HepG2 (cell line): Measurements from ENCODE around the gene FXYD5. TPM values are rescaled to one million over a fixed set of nuclear protein-coding genes. Genes with fewer than 3 reads are reported as not detected.

ENCODE experiments used
- ATAC-seq: fragments of 200-7000 bp; cut with Tn5 transposase; 3 replicates; pipeline ENCODE4 v1.9.1; 2020; ENCODE audit warnings: mild to moderate bottlenecking, moderate library complexity
- BruUV-seq: library from RNA; stranded (reverse); fragments of 400-500 nt; replicated peaks from 2 replicates; lab custom pipeline; 2021; lab: Mats Ljungman, UMichigan
- CTCF ChIA-PET: fragments of 300-600 bp; formaldehyde crosslinking; extraction: SDS; loops from one replicate; lab custom pipeline; 2021; ENCODE audit warnings: low total read pairs, inconsistent platforms, low intra/inter-chr PET ratio; lab: Yijun Ruan, JAX
- POLR2A ChIA-PET: fragments of 350-600 bp; sonication (Branson Sonifier 250); formaldehyde crosslinking; loops from one replicate; lab custom pipeline; 2020; ENCODE audit warnings: antibody characterized with exemption, inconsistent platforms; lab: Yijun Ruan, JAX
- DNase-seq: peaks from one replicate; pipeline ENCODE4 v3.0.0-alpha.2; 2015; ENCODE audit warnings: low spot score
- FAIRE-seq: peaks from 3 replicates; lab custom pipeline; 2011; peaks lifted over from hg19 to GRCh38; lab: Jason Lieb, UNC
- H2AFZ ChIP-seq: one replicate; pipeline ENCODE4 v1.6.1; 2011; ENCODE audit warnings: low read length, inconsistent platforms
- H3K27ac ChIP-seq: fragments of 300-600 bp; 3 replicates; pipeline ENCODE4 v1.8.0; 2011; ENCODE audit warnings: mixed run types, mild to moderate bottlenecking, mixed read lengths, low read length, inconsistent platforms; ENCODE audit not compliant: insufficient read depth; ENCODE audit errors: extremely low read length
- H3K27me3 ChIP-seq, 2 experiments: fragments of 200-600 bp in 1 of 2; 2 replicates in 1 of 2; 3 replicates in 1 of 2; pipeline versions ENCODE4 v1.6.0 to v1.8.0; 2011; ENCODE audit warnings: low read length in 2 of 2, mild to moderate bottlenecking in 2 of 2, moderate library complexity in 2 of 2, inconsistent platforms in 1 of 2; ENCODE audit not compliant: insufficient read depth in 2 of 2, control insufficient read depth in 1 of 2
- H3K36me3 ChIP-seq, 2 experiments: fragments of 200-600 bp in 1 of 2; replicated peaks in 1 of 2; 2 replicates in 1 of 2; 3 replicates in 1 of 2; pipeline versions ENCODE4 v1.5.1 to v1.8.0; 2011; ENCODE audit warnings: low read length in 2 of 2, inconsistent platforms in 1 of 2; ENCODE audit not compliant: insufficient read depth in 2 of 2, control insufficient read depth in 1 of 2
- H3K4me1 ChIP-seq: 2 replicates; pipeline ENCODE4 v1.5.1; 2012; ENCODE audit warnings: low read length, inconsistent platforms; ENCODE audit not compliant: insufficient read depth
- H3K4me2 ChIP-seq: 2 replicates; pipeline ENCODE4 v1.6.0; 2011; ENCODE audit warnings: low read depth, low read length, inconsistent platforms
- H3K4me3 ChIP-seq, 3 experiments: fragments of 200-600 bp in 1 of 3; sonication (generic), shearing (Covaris generic) in 1 of 3; replicated peaks in 1 of 3; 2 replicates each; pipeline ENCODE4 v1.5.1; 2011 to 2016; ENCODE audit warnings: low read length in 3 of 3, inconsistent platforms in 2 of 3, low read depth in 2 of 3, mild to moderate bottlenecking in 2 of 3, control low read depth in 1 of 3, mixed read lengths in 1 of 3; ENCODE audit not compliant: insufficient read depth in 1 of 3
- H3K79me2 ChIP-seq: one replicate; pipeline ENCODE4 v1.6.1; 2011; ENCODE audit warnings: low read length, inconsistent platforms; ENCODE audit not compliant: insufficient read depth
- H3K9ac ChIP-seq: 2 replicates; pipeline ENCODE4 v1.6.0; 2011; ENCODE audit warnings: mild to moderate bottlenecking, low read depth, low read length, inconsistent platforms; ENCODE audit not compliant: insufficient read depth
- H3K9me3 ChIP-seq: 2 replicates; pipeline ENCODE4 v1.5.1; 2012; ENCODE audit warnings: mild to moderate bottlenecking, low read length
- H4K20me1 ChIP-seq: 2 replicates; pipeline ENCODE4 v1.6.0; 2011; ENCODE audit warnings: inconsistent platforms, mild to moderate bottlenecking, low read length, moderate library complexity; ENCODE audit not compliant: insufficient read depth
- HMGA1 ChIP-seq: sonication (generic); formaldehyde crosslinking; conservative IDR thresholded peaks from 2 replicates; pipeline ENCODE4 v1.4.0; 2020; ENCODE audit warnings: missing genetic modification reagents
- HOXA9 ChIP-seq: sonication (generic); formaldehyde crosslinking; IDR thresholded peaks from 2 replicates; pipeline ENCODE4 v1.8.1; 2022; ENCODE audit warnings: missing genetic modification reagents, mild to moderate bottlenecking, moderate library complexity, borderline replicate concordance
- JUND ChIP-seq: sonication (generic); formaldehyde crosslinking; IDR thresholded peaks from 2 replicates; pipeline ENCODE4 v1.8.0; 2022; ENCODE audit warnings: mild to moderate bottlenecking, missing genetic modification reagents
- RCOR2 ChIP-seq: IDR thresholded peaks from 2 replicates; pipeline ENCODE4 v1.6.1; 2016; ENCODE audit warnings: missing biosample characterization, missing genetic modification reagents
- RXRB ChIP-seq: IDR thresholded peaks from 2 replicates; pipeline ENCODE4 v1.6.1; 2016; ENCODE audit warnings: borderline replicate concordance, missing genetic modification reagents, missing compliant biosample characterization
- SALL1 ChIP-seq: sonication (generic); formaldehyde crosslinking; IDR thresholded peaks from 2 replicates; pipeline ENCODE4 v1.8.0; 2022; ENCODE audit warnings: mild to moderate bottlenecking, missing genetic modification reagents
- ZNF747 ChIP-seq: sonication (generic); formaldehyde crosslinking; IDR thresholded peaks from 2 replicates; pipeline ENCODE4 v1.8.1; 2023; ENCODE audit warnings: missing genetic modification reagents, mild to moderate bottlenecking, borderline replicate concordance
- ZNF75D ChIP-seq: sonication (generic); formaldehyde crosslinking; IDR thresholded peaks from 2 replicates; pipeline ENCODE4 v1.8.1; 2023; ENCODE audit warnings: missing genetic modification reagents, mild to moderate bottlenecking, borderline replicate concordance
- ZNF891 ChIP-seq: sonication (generic); formaldehyde crosslinking; IDR thresholded peaks from 2 replicates; pipeline ENCODE4 v1.5.0; 2020; ENCODE audit warnings: mild to moderate bottlenecking, missing genetic modification reagents
- WGBS: methylation state at CpG from one replicate; pipeline ENCODE4 v1.1.6; 2017; ENCODE audit warnings: low lambda C conversion rate; 5-methylcytosine and 5-hydroxymethylcytosine counted together
- in situ Hi-C: cut with HindIII; loops from 2 replicates; pipeline ENCODE4 v1.10.0; 2017; ENCODE audit warnings: low pct_unique_long_range_greater_than_20kb; ENCODE audit not compliant: extremely low pct_ligation_motif_present
- intact Hi-C: fragments of 100-400 bp; cut with micrococcal nuclease; formaldehyde crosslinking; loops from one replicate; pipeline ENCODE4 v1.10.0; 2022; ENCODE audit not compliant: unreplicated experiment
- polyA plus RNA-seq, 8 experiments: library from polyadenylated mRNA; depleted of rRNA in 3 of 8; stranded (reverse) in 7 of 8; unstranded in 1 of 8; fragments of >200 nt; fragmentation: Illumina TruSeq in 4 of 8; extraction: Trizol in 4 of 8; gene quantifications; 2 replicates each; pipeline versions ENCODE4 v1.2.1 to v1.2.3, GENCODE V29; 2011 to 2016; ENCODE audit warnings: low read depth in 4 of 8, missing spikeins in 1 of 8, mixed read lengths in 1 of 8; ENCODE audit not compliant: insufficient read depth in 1 of 8
- total RNA-seq, 5 experiments: library from RNA; depleted of rRNA; stranded (reverse); fragments of >200 nt; fragmentation: Illumina TruSeq; extraction: Trizol; gene quantifications; 2 replicates each; pipeline ENCODE4 v1.2.3, GENCODE V29; 2016; ENCODE audit warnings: low read depth in 1 of 5
- TF ChIP-seq, protein P1 (sequence below): sonication (generic); formaldehyde crosslinking; IDR thresholded peaks from 2 replicates; pipeline ENCODE4 v1.8.0; 2022; ENCODE audit warnings: low read depth, missing genetic modification reagents
- TF ChIP-seq, protein P2 (sequence below): sonication (generic); formaldehyde crosslinking; IDR thresholded peaks from 2 replicates; pipeline ENCODE4 v1.8.0; 2022; ENCODE audit warnings: missing genetic modification reagents, mild to moderate bottlenecking, moderate library complexity, borderline replicate concordance

Gene FXYD5
- total and polyA plus RNA-seq, 2 of the 13 experiments (the other 11 are each of a cell fraction or from before 2014, with no cell fraction given) = 0.65 TPM; not detected in 1

DNA sequence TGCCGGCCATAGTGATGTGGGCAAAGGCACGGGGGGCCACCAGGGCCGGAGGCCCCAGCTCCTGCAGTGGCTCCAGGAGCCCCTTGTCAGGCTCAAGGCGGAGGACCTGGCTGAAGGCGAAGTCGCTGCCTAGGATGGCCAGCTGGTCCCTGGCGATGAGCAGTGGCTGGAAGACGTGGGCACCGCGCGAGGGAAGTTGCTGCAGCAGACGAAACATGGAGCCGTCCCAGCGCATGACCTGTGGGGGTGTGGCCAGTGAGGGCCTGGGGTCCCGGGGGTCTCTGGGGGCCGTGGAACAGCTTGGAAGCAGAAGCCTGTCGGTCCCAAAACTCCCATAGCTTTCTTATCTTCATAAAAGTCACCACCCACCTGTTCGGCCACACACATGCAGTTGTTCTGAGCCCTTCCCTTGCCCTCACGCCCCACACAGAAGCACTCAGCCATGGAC is 29.2 kb upstream of the FXYD5 start:
- Histone ChIP-seq H4K20me1 (no peaks in the 10 kb centered on the region), H3K27ac (no peak overlapping the region), H3K4me1 (peaks cover 88% of the 10 kb centered on the region), H3K9me3 (no peaks in the 10 kb centered on the region), H3K36me3 (no peaks in the 10 kb centered on the region), H3K9ac (no peak overlapping the region), H3K27me3 (no peaks in the 10 kb centered on the region), H3K79me2 (no peaks in the 10 kb centered on the region), H3K4me2 (no peak overlapping the region), H2AFZ (no peak overlapping the region), H3K4me3 (no peak overlapping the region)
- no peak for DNase-seq
- ChIA-PET CTCF (no interaction called here), POLR2A (no interaction called here)
- intact Hi-C loops (no loop called here), in situ Hi-C loops (no loop called here)
- TF ChIP-seq ZNF75D (CRISPR knock-in tag) = no peak
- TF ChIP-seq, protein P1, sequence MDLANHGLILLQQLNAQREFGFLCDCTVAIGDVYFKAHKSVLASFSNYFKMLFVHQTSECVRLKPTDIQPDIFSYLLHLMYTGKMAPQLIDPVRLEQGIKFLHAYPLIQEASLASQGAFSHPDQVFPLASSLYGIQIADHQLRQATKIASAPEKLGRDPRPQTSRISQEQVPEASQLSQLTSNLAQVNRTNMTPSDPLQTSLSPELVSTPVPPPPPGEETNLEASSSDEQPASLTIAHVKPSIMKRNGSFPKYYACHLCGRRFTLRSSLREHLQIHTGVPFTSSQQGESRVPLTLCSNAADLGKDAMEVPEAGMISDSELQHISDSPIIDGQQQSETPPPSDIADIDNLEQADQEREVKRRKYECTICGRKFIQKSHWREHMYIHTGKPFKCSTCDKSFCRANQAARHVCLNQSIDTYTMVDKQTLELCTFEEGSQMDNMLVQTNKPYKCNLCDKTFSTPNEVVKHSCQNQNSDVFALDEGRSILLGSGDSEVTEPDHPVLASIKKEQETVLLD = no peak
- TF ChIP-seq RCOR2 (CRISPR knock-in tag) = no peak
- no TSS peak for BruUV-seq
- no peak for ATAC-seq
- WGBS = 85% methylated on average over 10 of the region's 19 CpGs
- FAIRE-seq = no peak

DNA sequence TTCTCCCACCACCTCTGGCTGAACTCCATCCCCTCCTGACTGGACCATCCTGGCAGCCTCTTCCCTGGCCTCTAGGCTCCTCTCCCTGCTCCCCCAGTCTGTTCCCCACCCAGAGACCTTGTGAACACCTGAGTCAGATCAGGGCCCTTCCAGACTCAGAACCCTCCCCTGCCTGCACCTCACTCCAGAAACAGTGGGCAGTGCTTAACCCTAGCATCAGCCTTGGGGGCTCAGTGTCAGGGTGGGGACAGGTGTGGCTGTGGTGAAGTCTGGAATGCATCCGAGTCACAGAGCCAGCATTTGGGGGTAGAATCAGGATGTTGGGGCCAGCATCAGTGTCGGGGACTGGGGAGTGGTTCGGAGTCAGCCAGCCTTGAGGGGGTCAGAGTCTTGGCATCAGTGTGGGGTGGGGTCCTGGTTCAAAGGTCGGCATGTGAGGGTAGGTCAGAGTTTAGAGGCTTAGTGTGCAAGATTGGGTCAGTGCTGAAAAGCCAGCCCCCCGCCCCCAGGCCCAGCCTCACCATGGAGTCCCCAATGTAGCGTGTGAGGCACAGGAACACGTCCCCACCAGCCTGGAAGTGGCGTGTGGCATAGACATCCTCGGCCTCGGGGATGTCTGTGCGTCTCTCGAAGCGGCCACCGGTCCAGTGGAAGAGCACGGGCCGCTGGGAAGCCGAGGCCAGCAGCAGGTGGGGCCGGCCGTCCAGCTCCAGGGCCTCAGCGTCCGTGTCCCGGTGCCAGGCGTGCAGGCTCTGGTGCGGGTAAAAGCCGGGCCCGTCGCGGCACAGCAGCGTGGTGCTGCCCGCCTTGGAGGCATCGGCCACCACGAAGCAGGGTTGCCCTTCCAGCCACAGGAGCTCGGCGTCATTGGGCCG is 28.5 kb upstream of the FXYD5 start:
- in situ Hi-C loops (no loop called here), intact Hi-C loops (no loop called here)
- 75% methylated on average over 5 of the region's 35 CpGs for WGBS
- Histone ChIP-seq H3K36me3 (no peaks in the 10 kb centered on the region), H3K9ac (no peak overlapping the region), H4K20me1 (no peaks in the 10 kb centered on the region), H2AFZ (no peak overlapping the region), H3K9me3 (no peaks in the 10 kb centered on the region), H3K27ac (no peak overlapping the region), H3K4me3 (no peak overlapping the region), H3K4me2 (no peak overlapping the region), H3K79me2 (no peaks in the 10 kb centered on the region), H3K4me1 (peaks cover 88% of the 10 kb centered on the region), H3K27me3 (no peaks in the 10 kb centered on the region)
- CTCF ChIA-PET = no interaction called here
- DNase-seq = no peak
- POLR2A ChIA-PET = no interaction called here
- FAIRE-seq = no peak
- no TSS peak for BruUV-seq
- no peak for ATAC-seq
- TF ChIP-seq HMGA1 (no peak), RXRB (CRISPR knock-in tag) (no peak), ZNF891 (CRISPR knock-in tag) (no peak), SALL1 (CRISPR knock-in tag) (peak; percentile 7; the same call in 1 of the 2 replicates), JUND (CRISPR knock-in tag) (no peak), HOXA9 (no peak), ZNF747 (CRISPR knock-in tag) (0 out of 2 replicates have a peak, but pooled peaks have one; percentile 40)
- TF ChIP-seq, protein P2, sequence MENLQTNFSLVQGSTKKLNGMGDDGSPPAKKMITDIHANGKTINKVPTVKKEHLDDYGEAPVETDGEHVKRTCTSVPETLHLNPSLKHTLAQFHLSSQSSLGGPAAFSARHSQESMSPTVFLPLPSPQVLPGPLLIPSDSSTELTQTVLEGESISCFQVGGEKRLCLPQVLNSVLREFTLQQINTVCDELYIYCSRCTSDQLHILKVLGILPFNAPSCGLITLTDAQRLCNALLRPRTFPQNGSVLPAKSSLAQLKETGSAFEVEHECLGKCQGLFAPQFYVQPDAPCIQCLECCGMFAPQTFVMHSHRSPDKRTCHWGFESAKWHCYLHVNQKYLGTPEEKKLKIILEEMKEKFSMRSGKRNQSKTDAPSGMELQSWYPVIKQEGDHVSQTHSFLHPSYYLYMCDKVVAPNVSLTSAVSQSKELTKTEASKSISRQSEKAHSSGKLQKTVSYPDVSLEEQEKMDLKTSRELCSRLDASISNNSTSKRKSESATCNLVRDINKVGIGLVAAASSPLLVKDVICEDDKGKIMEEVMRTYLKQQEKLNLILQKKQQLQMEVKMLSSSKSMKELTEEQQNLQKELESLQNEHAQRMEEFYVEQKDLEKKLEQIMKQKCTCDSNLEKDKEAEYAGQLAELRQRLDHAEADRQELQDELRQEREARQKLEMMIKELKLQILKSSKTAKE = no peak
